HCT116 (cell line): Measurements from ENCODE around the gene HEBP1. TPM values are rescaled to one million over a fixed set of nuclear protein-coding genes. Genes with fewer than 3 reads are reported as not detected.

ENCODE experiments used
- ATAC-seq: fragments of 200-7000 bp; cut with Tn5 transposase; 2 replicates; pipeline ENCODE4 v1.9.1; 2020; ENCODE audit warnings: mild to moderate bottlenecking, moderate library complexity
- BruUV-seq: library from RNA; stranded (reverse); fragments of 400-500 nt; replicated peaks from 2 replicates; lab custom pipeline; 2021; lab: Mats Ljungman, UMichigan
- CTCF ChIA-PET: fragments of 300-600 bp; sonication (Branson Sonifier 250); formaldehyde crosslinking; loops from one replicate; lab custom pipeline; 2021; ENCODE audit warnings: antibody characterized with exemption; lab: Charles Lee
- POLR2A ChIA-PET: fragments of 300-600, 350-600 bp; sonication (Branson Sonifier 250); formaldehyde crosslinking; loops from one replicate; lab custom pipeline; 2021; ENCODE audit warnings: antibody characterized with exemption; lab: Charles Lee
- RAD21 ChIA-PET, 2 experiments: fragments of 300-600 bp; sonication (Branson Sonifier 250); formaldehyde crosslinking; loops; one replicate each; lab custom pipeline; 2023; ENCODE audit warnings: low total read pairs in 2 of 2; ENCODE audit not compliant: uncharacterized antibody in 2 of 2, unreplicated experiment in 2 of 2, low non-redundant PET in 1 of 2; lab: Charles Lee
- DNase-seq: peaks from one replicate; pipeline ENCODE4 v3.0.0-alpha.2; 2010; ENCODE audit warnings: low read depth, low spot score
- H2AFZ ChIP-seq: fragments of 200-600 bp; shearing (Covaris generic), sonication (generic); 2 replicates; pipeline ENCODE4 v1.6.1; 2017; ENCODE audit warnings: low read depth, mixed run types, mixed read lengths, antibody characterized with exemption, low read length; ENCODE audit not compliant: poor library complexity, severe bottlenecking
- H3K27ac ChIP-seq: 2 replicates; pipeline ENCODE4 v1.5.1; 2012; ENCODE audit warnings: low read depth, low read length
- H3K27me3 ChIP-seq: fragments of 200-600 bp; sonication (generic); 2 replicates; pipeline ENCODE4 v1.6.1; 2016; ENCODE audit warnings: mixed run types, low read length, mixed read lengths; ENCODE audit not compliant: insufficient read depth
- H3K36me3 ChIP-seq, 2 experiments: fragments of 200-500 bp in 1 of 2; fragments of 200-600 bp in 1 of 2; sonication (Bioruptor generic) in 1 of 2; sonication (generic) in 1 of 2; 2 replicates each; pipeline versions ENCODE4 v1.5.1 to v1.6.1; 2014 to 2016; ENCODE audit warnings: low read length in 2 of 2, inconsistent platforms in 1 of 2, mixed read lengths in 1 of 2, mixed run types in 1 of 2; ENCODE audit not compliant: insufficient read depth in 2 of 2, control insufficient read depth in 1 of 2
- H3K4me1 ChIP-seq, 2 experiments: fragments of 200-600 bp in 1 of 2; sonication (generic) in 1 of 2; 2 replicates each; pipeline versions ENCODE4 v1.5.1 to v1.6.1; 2012 to 2017; ENCODE audit warnings: low read length in 2 of 2, inconsistent platforms in 1 of 2, mild to moderate bottlenecking in 1 of 2, mixed read lengths in 1 of 2, mixed run types in 1 of 2, moderate library complexity in 1 of 2; ENCODE audit not compliant: insufficient read depth in 2 of 2, control insufficient read depth in 1 of 2
- H3K4me2 ChIP-seq: fragments of 200-600 bp; sonication (generic); 2 replicates; pipeline ENCODE4 v1.6.1; 2017; ENCODE audit warnings: mixed run types, low read length, mixed read lengths
- H3K4me3 ChIP-seq, 2 experiments: fragments of 200-600 bp in 1 of 2; sonication (generic) in 1 of 2; replicated peaks in 1 of 2; 2 replicates each; pipeline ENCODE4 v1.5.1; 2011 to 2016; ENCODE audit warnings: low read length in 2 of 2, control low read depth in 1 of 2, low read depth in 1 of 2, mild to moderate bottlenecking in 1 of 2, mixed read lengths in 1 of 2, mixed run types in 1 of 2
- H3K79me2 ChIP-seq: fragments of 200-600 bp; sonication (generic); 2 replicates; pipeline ENCODE4 v1.6.1; 2017; ENCODE audit warnings: mild to moderate bottlenecking, mixed run types, low read length, moderate library complexity, mixed read lengths; ENCODE audit not compliant: insufficient read depth
- H3K9ac ChIP-seq: fragments of 200-600 bp; sonication (generic); 2 replicates; pipeline ENCODE4 v1.6.1; 2016; ENCODE audit warnings: low read length, mixed read lengths
- H3K9me2 ChIP-seq: fragments of 200-600 bp; sonication (generic), shearing (Covaris generic); 2 replicates; pipeline ENCODE4 v1.6.1; 2017; ENCODE audit warnings: mixed run types, mild to moderate bottlenecking, moderate library complexity; ENCODE audit not compliant: insufficient read depth
- H3K9me3 ChIP-seq, 2 experiments: fragments of 200-500 bp in 1 of 2; fragments of 200-600 bp in 1 of 2; sonication (Bioruptor generic) in 1 of 2; sonication (generic) in 1 of 2; 2 replicates each; pipeline ENCODE4 v1.6.1; 2014 to 2017; ENCODE audit warnings: low read length in 2 of 2, mixed read lengths in 2 of 2, inconsistent platforms in 1 of 2, low read depth in 1 of 2, mild to moderate bottlenecking in 1 of 2, mixed run types in 1 of 2, moderate library complexity in 1 of 2; ENCODE audit not compliant: control insufficient read depth in 1 of 2, insufficient read depth in 1 of 2
- H4K20me1 ChIP-seq: fragments of 200-600 bp; sonication (generic), shearing (Covaris generic); 2 replicates; pipeline ENCODE4 v1.6.1; 2017; ENCODE audit warnings: mixed run types, mild to moderate bottlenecking, moderate library complexity; ENCODE audit not compliant: insufficient read depth
- CEBPB ChIP-seq: IDR thresholded peaks from 2 replicates; pipeline ENCODE4 v1.6.1; 2012; ENCODE audit warnings: low read depth
- EGR1 ChIP-seq: IDR thresholded peaks from 2 replicates; pipeline ENCODE4 v1.6.1; 2012; ENCODE audit warnings: low read depth
- ELF1 ChIP-seq: IDR thresholded peaks from 2 replicates; pipeline ENCODE4 v1.6.1; 2012; ENCODE audit warnings: low read depth, borderline replicate concordance
- EZH2phosphoT487 ChIP-seq: fragments of 200-600 bp; IDR thresholded peaks from 2 replicates; pipeline ENCODE4 v1.6.1; 2018; ENCODE audit warnings: antibody characterized with exemption, borderline replicate concordance
- FOSL1 ChIP-seq: IDR thresholded peaks from 2 replicates; pipeline ENCODE4 v1.6.1; 2012; ENCODE audit warnings: low read depth
- JUND ChIP-seq: IDR thresholded peaks from 2 replicates; pipeline ENCODE4 v1.6.1; 2012
- POLR2A ChIP-seq: IDR thresholded peaks from 2 replicates; pipeline ENCODE4 v1.7.0; 2011; ENCODE audit warnings: borderline replicate concordance; ENCODE audit not compliant: insufficient read depth, insufficient read length; ENCODE audit errors: extremely low read depth
- RAD21 ChIP-seq: IDR thresholded peaks from 2 replicates; pipeline ENCODE4 v1.6.1; 2012; ENCODE audit warnings: low read depth, mild to moderate bottlenecking
- SIN3A ChIP-seq: IDR thresholded peaks from 2 replicates; pipeline ENCODE4 v1.6.1; 2012; ENCODE audit warnings: low read depth
- TCF7L2 ChIP-seq: IDR thresholded peaks from 2 replicates; pipeline ENCODE4 v1.7.0; 2011; ENCODE audit warnings: borderline replicate concordance, inconsistent platforms; ENCODE audit not compliant: insufficient read depth, insufficient read length; ENCODE audit errors: extremely low read depth
- YY1 ChIP-seq: IDR thresholded peaks from 2 replicates; pipeline ENCODE4 v1.6.1; 2011; ENCODE audit warnings: low read length, low read depth, moderate library complexity, mild to moderate bottlenecking; ENCODE audit not compliant: insufficient replicate concordance; ENCODE audit errors: extremely low read depth
- intact Hi-C: fragments of 100-400 bp; cut with micrococcal nuclease; formaldehyde crosslinking; loops from 2 replicates; pipeline ENCODE4 v1.10.0; 2022
- total RNA-seq: library from RNA; stranded (reverse); gene quantifications from one replicate; pipeline ENCODE4 v1.2.1, GENCODE V29; 2021; ENCODE audit not compliant: unreplicated experiment
- TF ChIP-seq, protein P1 (sequence below): IDR thresholded peaks from 2 replicates; pipeline ENCODE4 v1.6.1; 2012
- TF ChIP-seq, protein P2 (sequence below): IDR thresholded peaks from 2 replicates; pipeline ENCODE4 v1.6.1; 2012; ENCODE audit warnings: low read depth
- TF ChIP-seq, protein P3 (sequence below): IDR thresholded peaks from 2 replicates; pipeline ENCODE4 v1.6.1; 2012

Gene HEBP1
- total RNA-seq, 1 experiment from 2014 or later = 41.0 TPM

DNA sequence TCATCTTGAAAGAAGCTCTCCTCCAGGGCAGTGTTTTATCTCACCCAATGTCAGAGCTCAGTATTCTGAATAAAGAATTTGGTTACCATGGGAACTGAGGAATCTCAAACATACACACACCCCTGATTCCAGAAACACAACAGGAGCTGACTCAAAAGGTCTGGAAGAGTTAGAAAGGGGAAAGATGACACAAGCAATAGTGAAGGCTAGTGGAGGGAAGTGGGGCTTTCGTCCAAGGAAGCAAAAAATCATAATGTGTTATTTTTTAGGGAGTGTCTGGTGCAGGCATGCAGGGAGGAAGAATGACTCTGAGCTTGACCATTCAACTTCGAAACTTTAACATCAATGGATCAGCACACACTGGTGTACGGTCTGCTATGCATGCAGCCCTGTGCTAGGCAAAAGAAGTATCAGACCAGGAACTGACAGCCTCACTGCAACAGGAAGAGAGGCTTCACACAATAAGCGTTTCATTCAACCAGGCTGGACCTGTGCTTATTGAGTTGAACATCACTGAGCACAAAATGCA is 20.3 kb downstream of the HEBP1 start:
- RAD21 ChIA-PET = interaction anchor here in 1 of 2 experiments (0.6 kb wide), 1 partner anchor 84 kb away, joined by 3 read pairs; no protein-coding TSS in a partner anchor
- Histone ChIP-seq H3K9ac (no peak overlapping the region), H2AFZ (no peak overlapping the region), H3K9me3 (no peaks in the 10 kb centered on the region), H3K36me3 (peaks cover 7% of the 10 kb centered on the region in 2 experiments; a peak in 3 of 4 replicates), H3K27me3 (no peaks in the 10 kb centered on the region), H3K9me2 (no peaks in the 10 kb centered on the region), H3K79me2 (no peaks in the 10 kb centered on the region), H3K4me2 (no peak overlapping the region), H3K27ac (no peak overlapping the region), H4K20me1 (no peaks in the 10 kb centered on the region), H3K4me1 (peaks cover 0 to 12% of the 10 kb centered on the region in 2 experiments; a peak in 1 of 4 replicates), H3K4me3 (no peak overlapping the region)
- CTCF ChIA-PET = no interaction called here
- no peak for DNase-seq
- POLR2A ChIA-PET = no interaction called here
- BruUV-seq = no TSS peak
- TF ChIP-seq, protein P1, sequence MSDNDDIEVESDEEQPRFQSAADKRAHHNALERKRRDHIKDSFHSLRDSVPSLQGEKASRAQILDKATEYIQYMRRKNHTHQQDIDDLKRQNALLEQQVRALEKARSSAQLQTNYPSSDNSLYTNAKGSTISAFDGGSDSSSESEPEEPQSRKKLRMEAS = no peak
- TF ChIP-seq, protein P2, sequence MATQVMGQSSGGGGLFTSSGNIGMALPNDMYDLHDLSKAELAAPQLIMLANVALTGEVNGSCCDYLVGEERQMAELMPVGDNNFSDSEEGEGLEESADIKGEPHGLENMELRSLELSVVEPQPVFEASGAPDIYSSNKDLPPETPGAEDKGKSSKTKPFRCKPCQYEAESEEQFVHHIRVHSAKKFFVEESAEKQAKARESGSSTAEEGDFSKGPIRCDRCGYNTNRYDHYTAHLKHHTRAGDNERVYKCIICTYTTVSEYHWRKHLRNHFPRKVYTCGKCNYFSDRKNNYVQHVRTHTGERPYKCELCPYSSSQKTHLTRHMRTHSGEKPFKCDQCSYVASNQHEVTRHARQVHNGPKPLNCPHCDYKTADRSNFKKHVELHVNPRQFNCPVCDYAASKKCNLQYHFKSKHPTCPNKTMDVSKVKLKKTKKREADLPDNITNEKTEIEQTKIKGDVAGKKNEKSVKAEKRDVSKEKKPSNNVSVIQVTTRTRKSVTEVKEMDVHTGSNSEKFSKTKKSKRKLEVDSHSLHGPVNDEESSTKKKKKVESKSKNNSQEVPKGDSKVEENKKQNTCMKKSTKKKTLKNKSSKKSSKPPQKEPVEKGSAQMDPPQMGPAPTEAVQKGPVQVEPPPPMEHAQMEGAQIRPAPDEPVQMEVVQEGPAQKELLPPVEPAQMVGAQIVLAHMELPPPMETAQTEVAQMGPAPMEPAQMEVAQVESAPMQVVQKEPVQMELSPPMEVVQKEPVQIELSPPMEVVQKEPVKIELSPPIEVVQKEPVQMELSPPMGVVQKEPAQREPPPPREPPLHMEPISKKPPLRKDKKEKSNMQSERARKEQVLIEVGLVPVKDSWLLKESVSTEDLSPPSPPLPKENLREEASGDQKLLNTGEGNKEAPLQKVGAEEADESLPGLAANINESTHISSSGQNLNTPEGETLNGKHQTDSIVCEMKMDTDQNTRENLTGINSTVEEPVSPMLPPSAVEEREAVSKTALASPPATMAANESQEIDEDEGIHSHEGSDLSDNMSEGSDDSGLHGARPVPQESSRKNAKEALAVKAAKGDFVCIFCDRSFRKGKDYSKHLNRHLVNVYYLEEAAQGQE = no peak
- intact Hi-C loops = loop anchor here (10.0 kb wide), 1 partner anchor 165 kb away; the partner anchor contains the start of gene DDX47
- ATAC-seq = no peak

DNA sequence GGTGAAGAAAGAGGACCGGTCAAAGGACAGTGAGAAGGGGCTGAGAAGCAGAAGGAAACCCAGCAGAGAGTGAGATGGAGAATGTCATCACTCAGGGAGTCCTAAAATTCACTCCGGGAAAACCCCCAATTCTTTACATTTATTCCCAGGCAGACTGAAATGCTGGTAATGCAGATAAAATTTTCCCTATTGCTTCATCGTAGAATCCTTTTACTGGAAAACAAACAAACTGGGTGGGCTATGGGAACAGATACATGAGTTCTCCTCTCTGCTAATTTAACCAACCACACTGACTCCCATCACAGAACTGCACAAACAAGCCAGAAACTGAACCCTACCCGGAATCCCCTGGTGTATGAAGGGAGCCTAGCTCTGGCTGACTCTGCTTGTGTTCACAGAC is 20.9 kb downstream of the HEBP1 start:
- ChIA-PET RAD21 (no interaction called here), CTCF (no interaction called here), POLR2A (no interaction called here)
- TF ChIP-seq FOSL1 = no peak
- TF ChIP-seq, protein P1 = no peak
- no peak for TF ChIP-seq JUND
- TF ChIP-seq TCF7L2 = no peak
- TF ChIP-seq ELF1 = no peak
- no peak for TF ChIP-seq CEBPB
- no peak for TF ChIP-seq EZH2phosphoT487
- TF ChIP-seq EGR1 = no peak
- TF ChIP-seq, protein P3, sequence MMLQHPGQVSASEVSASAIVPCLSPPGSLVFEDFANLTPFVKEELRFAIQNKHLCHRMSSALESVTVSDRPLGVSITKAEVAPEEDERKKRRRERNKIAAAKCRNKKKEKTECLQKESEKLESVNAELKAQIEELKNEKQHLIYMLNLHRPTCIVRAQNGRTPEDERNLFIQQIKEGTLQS = no peak
- TF ChIP-seq RAD21 = no peak
- no peak for TF ChIP-seq SIN3A
- TF ChIP-seq POLR2A = no peak
- TF ChIP-seq YY1 = no peak
- no peaks in the 10 kb centered on the region for H3K79me2 ChIP-seq
- H3K4me3 ChIP-seq = no peak overlapping the region
- no TSS peak for BruUV-seq
- H3K9me2 ChIP-seq = no peaks in the 10 kb centered on the region
- no peak overlapping the region for H3K4me2 ChIP-seq
- no peak overlapping the region for H3K27ac ChIP-seq
- H2AFZ ChIP-seq = no peak overlapping the region
- peaks cover 0 to 12% of the 10 kb centered on the region in 2 experiments; a peak in 1 of 4 replicates for H3K4me1 ChIP-seq
- no peak overlapping the region for H3K9ac ChIP-seq
- H3K27me3 ChIP-seq = no peaks in the 10 kb centered on the region
- no peak for DNase-seq
- intact Hi-C loops = no loop called here
- no peaks in the 10 kb centered on the region for H3K9me3 ChIP-seq
- ATAC-seq = no peak
- peaks cover 7 to 11% of the 10 kb centered on the region in 2 experiments; a peak in 3 of 4 replicates for H3K36me3 ChIP-seq
- no peaks in the 10 kb centered on the region for H4K20me1 ChIP-seq
